Type B pancreatic cell (in vitro differentiated cells): Measurements from ENCODE around the gene NME4. TPM values are rescaled to one million over a fixed set of nuclear protein-coding genes. Genes with fewer than 3 reads are reported as not detected.
A peak's percentile ranks its signal among the peaks of the same experiment; 100 is the strongest.

Experiments used
- DNase-seq: peaks from one replicate; pipeline ENCODE4 v3.0.0; 2021; ENCODE audit warnings: mixed read lengths; ENCODE audit not compliant: unreplicated experiment; ENCODE audit errors: extremely low spot score
- H3K27ac Mint-ChIP-seq: 2 replicates; pipeline ENCODE4 v1.8.0; 2021; ENCODE audit warnings: mild to moderate bottlenecking, mixed read lengths
- H3K27me3 Mint-ChIP-seq: 2 replicates; pipeline ENCODE4 v1.8.0; 2021; ENCODE audit warnings: mixed read lengths
- H3K36me3 Mint-ChIP-seq: 2 replicates; pipeline ENCODE4 v1.8.0; 2021; ENCODE audit warnings: mixed read lengths
- H3K4me1 Mint-ChIP-seq: one replicate; pipeline ENCODE4 v1.8.0; 2021; ENCODE audit warnings: mixed read lengths; ENCODE audit not compliant: unreplicated experiment
- H3K4me3 Mint-ChIP-seq: 2 replicates; pipeline ENCODE4 v1.8.0; 2021; ENCODE audit warnings: mild to moderate bottlenecking, mixed read lengths
- H3K9me3 Mint-ChIP-seq: 2 replicates; pipeline ENCODE4 v1.8.0; 2021; ENCODE audit warnings: mixed read lengths
- total RNA-seq: library from RNA; stranded (reverse); gene quantifications from 2 replicates; pipeline ENCODE4 v1.2.1, GENCODE V29; 2021; ENCODE audit warnings: low replicate concordance
- TF ChIP-seq, protein P1 (sequence below): fragments of 200-600 bp; sonication (generic); conservative IDR thresholded peaks from 2 replicates; pipeline ENCODE4 v1.5.0; 2021; ENCODE audit warnings: antibody characterized with exemption, mild to moderate bottlenecking

The NME4 gene
- total RNA-seq, 1 donor from 2014 or later, result 166 TPM

- DNase-seq, result no peak
- H3K27ac Mint-ChIP-seq, result peak overlapping the region; percentile 29
- peaks cover 13% of the 10 kb centered on the region for H3K4me1 Mint-ChIP-seq
- TF ChIP-seq, protein P1, sequence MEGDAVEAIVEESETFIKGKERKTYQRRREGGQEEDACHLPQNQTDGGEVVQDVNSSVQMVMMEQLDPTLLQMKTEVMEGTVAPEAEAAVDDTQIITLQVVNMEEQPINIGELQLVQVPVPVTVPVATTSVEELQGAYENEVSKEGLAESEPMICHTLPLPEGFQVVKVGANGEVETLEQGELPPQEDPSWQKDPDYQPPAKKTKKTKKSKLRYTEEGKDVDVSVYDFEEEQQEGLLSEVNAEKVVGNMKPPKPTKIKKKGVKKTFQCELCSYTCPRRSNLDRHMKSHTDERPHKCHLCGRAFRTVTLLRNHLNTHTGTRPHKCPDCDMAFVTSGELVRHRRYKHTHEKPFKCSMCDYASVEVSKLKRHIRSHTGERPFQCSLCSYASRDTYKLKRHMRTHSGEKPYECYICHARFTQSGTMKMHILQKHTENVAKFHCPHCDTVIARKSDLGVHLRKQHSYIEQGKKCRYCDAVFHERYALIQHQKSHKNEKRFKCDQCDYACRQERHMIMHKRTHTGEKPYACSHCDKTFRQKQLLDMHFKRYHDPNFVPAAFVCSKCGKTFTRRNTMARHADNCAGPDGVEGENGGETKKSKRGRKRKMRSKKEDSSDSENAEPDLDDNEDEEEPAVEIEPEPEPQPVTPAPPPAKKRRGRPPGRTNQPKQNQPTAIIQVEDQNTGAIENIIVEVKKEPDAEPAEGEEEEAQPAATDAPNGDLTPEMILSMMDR, result no peak
- no peaks in the 10 kb centered on the region for H3K36me3 Mint-ChIP-seq
- H3K4me3 Mint-ChIP-seq, result peak overlapping the region; percentile 31
- H3K27me3 Mint-ChIP-seq, result peaks cover 5% of the 10 kb centered on the region
- no peaks in the 10 kb centered on the region for H3K9me3 Mint-ChIP-seq
Observed at GRCh38 chr16:379183-379960, 17.6 kb upstream of the NME4 start.

GRCh38 chr16:379961-380761, 16.8 kb upstream of the NME4 start:
- Mint-ChIP-seq H3K9me3 (no peaks in the 10 kb centered on the region), H3K27me3 (peaks cover 5% of the 10 kb centered on the region), H3K27ac (peak overlapping the region; percentile 80), H3K36me3 (no peaks in the 10 kb centered on the region), H3K4me3 (peak overlapping the region; percentile 83), H3K4me1 (peaks cover 13% of the 10 kb centered on the region)
- TF ChIP-seq, protein P1, result no peak
- no peak for DNase-seq

DNA sequence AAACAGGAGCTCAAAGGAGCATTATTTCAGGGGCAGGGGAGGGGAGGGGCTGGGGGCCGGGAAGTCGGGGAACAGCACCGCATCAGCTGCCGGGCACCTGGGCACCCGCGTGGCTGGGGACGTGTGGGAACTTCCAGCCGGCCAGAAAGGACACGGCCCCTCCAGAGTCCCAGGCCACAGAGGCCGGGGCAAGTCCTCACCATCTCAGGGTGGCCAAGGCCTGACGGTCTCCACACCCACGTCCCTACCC, 16.3 kb upstream of the NME4 start:
- Mint-ChIP-seq H3K27ac (no peak overlapping the region), H3K9me3 (no peaks in the 10 kb centered on the region), H3K27me3 (peaks cover 5% of the 10 kb centered on the region), H3K36me3 (no peaks in the 10 kb centered on the region), H3K4me3 (peak overlapping the region; percentile 83), H3K4me1 (peaks cover 13% of the 10 kb centered on the region)
- no peak for DNase-seq
- TF ChIP-seq, protein P1, result no peak

GRCh38 chr16:381012-381788, 15.8 kb upstream of the NME4 start:
- no peak for DNase-seq
- H3K36me3 Mint-ChIP-seq, result no peaks in the 10 kb centered on the region
- no peak overlapping the region for H3K27ac Mint-ChIP-seq
- H3K9me3 Mint-ChIP-seq, result no peaks in the 10 kb centered on the region
- H3K4me3 Mint-ChIP-seq, result peak overlapping the region; percentile 79
- H3K4me1 Mint-ChIP-seq, result peaks cover 13% of the 10 kb centered on the region
- TF ChIP-seq, protein P1, result no peak
- peaks cover 5% of the 10 kb centered on the region for H3K27me3 Mint-ChIP-seq

- DNase-seq, result no peak
- H3K36me3 Mint-ChIP-seq, result no peaks in the 10 kb centered on the region
- peaks cover 5% of the 10 kb centered on the region for H3K27me3 Mint-ChIP-seq
- peak within 1 kb of the TSS; percentile 97 for H3K27ac Mint-ChIP-seq
- TF ChIP-seq, protein P1, result no peak
- peaks cover 18% of the 10 kb centered on the region for H3K4me1 Mint-ChIP-seq
- H3K9me3 Mint-ChIP-seq, result no peaks in the 10 kb centered on the region
- H3K4me3 Mint-ChIP-seq, result peak within 1 kb of the TSS; percentile 85
Observed at GRCh38 chr16:381789-382717, 14.9 kb upstream of the NME4 start, which contains the start of gene PGAP6. PGAP6 (minus strand) TSS chr16:381978; CDS start chr16:381821, 157 bp downstream.
